HG02981 (cell line): ENCODE results near the gene TSHZ2.
"Not testable (repeated sequence)": the region's sequence is repeated elsewhere in the genome, so short reads cannot be mapped to it uniquely, and the experiment has no call there.

Experiments used
- ATAC-seq: cut with Tn5 transposase; IDR thresholded peaks from one replicate; pipeline ENCODE4 v1.9.1; 2021; ENCODE audit warnings: mild to moderate bottlenecking, moderate library complexity; ENCODE audit not compliant: unreplicated experiment

The TSHZ2 gene

GRCh38 chr20:53364646-53365045 is 392.5 kb downstream of the TSHZ2 start:
- no peak for ATAC-seq

- ATAC-seq = no peak
Measured at GRCh38 chr20:53365076-53365475, 392.9 kb downstream of the TSHZ2 start.

GRCh38 chr20:53365539-53366075 is 393.4 kb downstream of the TSHZ2 start:
- no peak for ATAC-seq

- ATAC-seq = not testable (repeated sequence)
Measured at GRCh38 chr20:53366928-53367327, 394.8 kb downstream of the TSHZ2 start.

GRCh38 chr20:53369871-53370270 is 397.7 kb downstream of the TSHZ2 start:
- no peak for ATAC-seq

- ATAC-seq = no peak
Measured at GRCh38 chr20:53370345-53370961, 398.3 kb downstream of the TSHZ2 start.

- no peak for ATAC-seq
Measured at GRCh38 chr20:53371216-53371615, 399.1 kb downstream of the TSHZ2 start.

- no peak for ATAC-seq
Measured at GRCh38 chr20:53376021-53376420, 403.9 kb downstream of the TSHZ2 start.

- no peak for ATAC-seq
Measured at GRCh38 chr20:53379014-53379832, 407.1 kb downstream of the TSHZ2 start.

GRCh38 chr20:53379833-53380120 is 407.6 kb downstream of the TSHZ2 start:
- no peak for ATAC-seq

GRCh38 chr20:53381568-53382262 is 409.6 kb downstream of the TSHZ2 start:
- no peak for ATAC-seq

- no peak for ATAC-seq
Measured at GRCh38 chr20:53382263-53382844, 410.2 kb downstream of the TSHZ2 start.

- ATAC-seq = no peak
Measured at GRCh38 chr20:53383916-53384315, 411.8 kb downstream of the TSHZ2 start.

- ATAC-seq = no peak
Measured at GRCh38 chr20:53384392-53384791, 412.2 kb downstream of the TSHZ2 start.

GRCh38 chr20:53385941-53386767 is 414.0 kb downstream of the TSHZ2 start:
- no peak for ATAC-seq

- no peak for ATAC-seq
Measured at GRCh38 chr20:53387983-53388675, 416.0 kb downstream of the TSHZ2 start.

- ATAC-seq = no peak
Measured at GRCh38 chr20:53389516-53390300, 417.6 kb downstream of the TSHZ2 start.

GRCh38 chr20:53390770-53391169 is 418.6 kb downstream of the TSHZ2 start:
- ATAC-seq = no peak

- ATAC-seq = no peak
Measured at GRCh38 chr20:53394433-53394832, 422.3 kb downstream of the TSHZ2 start.
